H1 (cell line): ENCODE measurements around the gene TAF12. TPM values are rescaled to one million over a fixed set of nuclear protein-coding genes. Genes with fewer than 3 reads are reported as not detected.

Source experiments
- CTCF ChIA-PET: fragments of 300-600 bp; sonication (Branson Sonifier 250); formaldehyde crosslinking; loops from one replicate; lab custom pipeline; 2021; ENCODE audit not compliant: partially characterized antibody; lab: Charles Lee
- POLR2A ChIA-PET: fragments of 300-600 bp; sonication (Branson Sonifier 250); formaldehyde crosslinking; loops from one replicate; lab custom pipeline; 2021; ENCODE audit warnings: inconsistent platforms; ENCODE audit not compliant: partially characterized antibody; lab: Charles Lee
- DNase-seq, 2 experiments: peaks; one replicate each; pipeline versions ENCODE4 v3.0.0 to v3.0.0-alpha.2; 2010 to 2022; ENCODE audit warnings: low spot score in 2 of 2, low read depth in 1 of 2, mixed read lengths in 1 of 2
- FAIRE-seq: peaks from 2 replicates; lab custom pipeline; 2011; peaks lifted over from hg19 to GRCh38; lab: Jason Lieb, UNC
- H2AFZ ChIP-seq: 2 replicates; pipeline ENCODE4 v1.8.1; 2012; ENCODE audit warnings: low read length, inconsistent platforms
- H2AK5ac ChIP-seq: 2 replicates; pipeline ENCODE4 v1.6.1; 2013; ENCODE audit warnings: low read depth, low read length
- H2BK120ac ChIP-seq: replicated peaks from 2 replicates; pipeline ENCODE3; 2013; ENCODE audit warnings: low read depth, low read length, inconsistent platforms
- H2BK12ac ChIP-seq: 2 replicates; pipeline ENCODE4 v1.6.1; 2013; ENCODE audit warnings: low read depth, low read length
- H2BK15ac ChIP-seq: 2 replicates; pipeline ENCODE4 v1.6.1; 2013; ENCODE audit warnings: low read length
- H2BK20ac ChIP-seq: 2 replicates; pipeline ENCODE4 v1.6.1; 2013; ENCODE audit warnings: low read length
- H2BK5ac ChIP-seq: 2 replicates; pipeline ENCODE4 v1.6.1; 2013; ENCODE audit warnings: low read depth, low read length
- H3K14ac ChIP-seq: 2 replicates; pipeline ENCODE4 v1.6.1; 2013; ENCODE audit warnings: inconsistent platforms; ENCODE audit not compliant: insufficient read length
- H3K18ac ChIP-seq: 2 replicates; pipeline ENCODE4 v1.6.1; 2013; ENCODE audit warnings: low read length; ENCODE audit errors: extremely low read depth
- H3K23ac ChIP-seq: 2 replicates; pipeline ENCODE4 v1.6.1; 2013; ENCODE audit warnings: inconsistent platforms; ENCODE audit not compliant: insufficient read length
- H3K23me2 ChIP-seq: 2 replicates; pipeline ENCODE4 v1.6.1; 2013; ENCODE audit warnings: low read depth, low read length
- H3K27ac ChIP-seq: 2 replicates; pipeline ENCODE4 v1.6.1; 2011; ENCODE audit warnings: low read depth, low read length, inconsistent platforms
- H3K27me3 ChIP-seq, 4 experiments: replicated peaks in 1 of 4; 1 replicate in 1 of 4; 2 replicates in 3 of 4; pipeline versions ENCODE4 v1.6.1 to v1.8.1; 2011 to 2013; ENCODE audit warnings: low read length in 3 of 4, mild to moderate bottlenecking in 3 of 4, inconsistent platforms in 2 of 4, mixed read lengths in 2 of 4, moderate library complexity in 1 of 4; ENCODE audit not compliant: control insufficient read depth in 3 of 4, insufficient read depth in 3 of 4; ENCODE audit errors: extremely low read depth in 1 of 4
- H3K36me3 ChIP-seq, 4 experiments: 2 replicates each; pipeline versions ENCODE4 v1.6.1 to v1.8.1; 2011 to 2013; ENCODE audit warnings: mild to moderate bottlenecking in 4 of 4, low read length in 3 of 4, moderate library complexity in 2 of 4, control low read depth in 1 of 4, inconsistent platforms in 1 of 4; ENCODE audit not compliant: insufficient read depth in 4 of 4, control insufficient read depth in 2 of 4
- H3K4ac ChIP-seq: replicated peaks from 2 replicates; pipeline ENCODE3; 2013; ENCODE audit warnings: low read length, low read depth, mixed read lengths, inconsistent platforms; ENCODE audit not compliant: insufficient read length
- H3K4me1 ChIP-seq, 4 experiments: replicated peaks in 1 of 4; 1 replicate in 1 of 4; 2 replicates in 3 of 4; pipeline versions ENCODE4 v1.6.1 to v1.8.1; 2011 to 2013; ENCODE audit warnings: low read length in 3 of 4, inconsistent platforms in 2 of 4, mixed read lengths in 1 of 4; ENCODE audit not compliant: insufficient read depth in 4 of 4, control insufficient read depth in 3 of 4
- H3K4me2 ChIP-seq, 2 experiments: 2 replicates each; pipeline versions ENCODE4 v1.6.1 to v1.8.1; 2011 to 2013; ENCODE audit warnings: low read depth in 2 of 2, low read length in 2 of 2, control low read depth in 1 of 2, inconsistent platforms in 1 of 2, mild to moderate bottlenecking in 1 of 2; ENCODE audit not compliant: insufficient read depth in 1 of 2
- H3K4me3 ChIP-seq, 4 experiments: fragments of 200-600, 300-600 bp in 1 of 4; sonication (generic), shearing (Covaris generic), sonication (Bioruptor Twin) in 1 of 4; 2 replicates each; pipeline versions ENCODE4 v1.5.1 to v1.8.1; 2011 to 2016; ENCODE audit warnings: low read length in 4 of 4, low read depth in 3 of 4, control low read depth in 2 of 4, inconsistent platforms in 2 of 4, mild to moderate bottlenecking in 2 of 4, mixed read lengths in 1 of 4, moderate library complexity in 1 of 4; ENCODE audit not compliant: insufficient read depth in 2 of 4; ENCODE audit errors: extremely low read depth in 1 of 4
- H3K56ac ChIP-seq: replicated peaks from 2 replicates; pipeline ENCODE3; 2013; ENCODE audit warnings: low read depth, mild to moderate bottlenecking, mixed read lengths, low read length, inconsistent platforms; ENCODE audit not compliant: insufficient read length
- H3K79me1 ChIP-seq: 2 replicates; pipeline ENCODE4 v1.6.1; 2013; ENCODE audit warnings: low read depth, low read length, control low read depth
- H3K79me2 ChIP-seq, 2 experiments: 2 replicates each; pipeline versions ENCODE4 v1.6.1 to v1.8.1; 2012 to 2013; ENCODE audit warnings: low read length in 2 of 2, mild to moderate bottlenecking in 2 of 2, inconsistent platforms in 1 of 2; ENCODE audit not compliant: insufficient read depth in 2 of 2, control insufficient read depth in 1 of 2
- H3K9ac ChIP-seq, 4 experiments: replicated peaks in 1 of 4; 1 replicate in 1 of 4; 2 replicates in 3 of 4; pipeline versions ENCODE4 v1.6.1 to v1.8.1; 2011 to 2013; ENCODE audit warnings: low read depth in 3 of 4, low read length in 3 of 4, control low read depth in 2 of 4, mild to moderate bottlenecking in 2 of 4, moderate library complexity in 2 of 4, inconsistent platforms in 1 of 4; ENCODE audit errors: extremely low read depth in 1 of 4
- H3K9me3 ChIP-seq, 2 experiments: 2 replicates each; pipeline versions ENCODE4 v1.6.1 to v1.8.1; 2012 to 2013; ENCODE audit warnings: mild to moderate bottlenecking in 2 of 2, moderate library complexity in 2 of 2, control low read depth in 1 of 2, inconsistent platforms in 1 of 2, low read depth in 1 of 2, low read length in 1 of 2, mixed read lengths in 1 of 2; ENCODE audit not compliant: insufficient read depth in 2 of 2
- H4K20me1 ChIP-seq, 2 experiments: replicated peaks in 1 of 2; 2 replicates each; pipeline versions ENCODE3 to v1.8.1; 2011 to 2013; ENCODE audit warnings: inconsistent platforms in 2 of 2, low read length in 2 of 2, mild to moderate bottlenecking in 1 of 2; ENCODE audit not compliant: insufficient read depth in 2 of 2, control insufficient read depth in 1 of 2
- H4K5ac ChIP-seq: 2 replicates; pipeline ENCODE4 v1.6.1; 2013; ENCODE audit warnings: low read length, low read depth, mixed read lengths, inconsistent platforms; ENCODE audit not compliant: insufficient read length
- H4K8ac ChIP-seq: 2 replicates; pipeline ENCODE4 v1.8.0; 2013; ENCODE audit warnings: mild to moderate bottlenecking, moderate library complexity, low read length, inconsistent platforms; ENCODE audit not compliant: insufficient read depth; ENCODE audit errors: extremely low read depth
- H4K91ac ChIP-seq: replicated peaks from 2 replicates; pipeline ENCODE3; 2013; ENCODE audit warnings: low read length, mixed read lengths, inconsistent platforms; ENCODE audit not compliant: insufficient read length
- SIN3A ChIP-seq, 2 experiments: IDR thresholded peaks in 1 of 2; conservative IDR thresholded peaks in 1 of 2; 2 replicates each; pipeline ENCODE4 v1.6.1; 2011 to 2012; ENCODE audit warnings: low read length in 2 of 2, improper control_type of control experiment in 1 of 2, low read depth in 1 of 2, mild to moderate bottlenecking in 1 of 2
- WGBS, 2 experiments: shearing (Covaris generic) in 1 of 2; methylation state at CpG; one replicate each; pipeline versions ENCODE4 v1.1.6 to v1.1.7; 2013 to 2015; ENCODE audit warnings: low lambda C conversion rate in 2 of 2, mixed read lengths in 2 of 2, inconsistent platforms in 1 of 2, low coverage in 1 of 2, missing lambda C conversion rate in 1 of 2; ENCODE audit not compliant: insufficient replicate concordance in 2 of 2, insufficient coverage in 1 of 2, insufficient read length in 1 of 2; ENCODE audit errors: extremely low coverage in 1 of 2, missing lambda C conversion rate in 1 of 2; 5-methylcytosine and 5-hydroxymethylcytosine counted together
- polyA plus RNA-seq, 7 experiments: library from polyadenylated mRNA; depleted of rRNA in 3 of 7; stranded (reverse) in 5 of 7; unstranded in 2 of 7; fragments of >200 nt in 5 of 7; fragments of 200-250 nt in 2 of 7; gene quantifications; 1 replicate in 5 of 7; 2 replicates in 1 of 7; 4 replicates in 1 of 7; pipeline versions ENCODE4 v1.2.1 to v1.2.3, GENCODE V29; 2011 to 2013; ENCODE audit warnings: missing spikeins in 2 of 7, mixed read lengths in 2 of 7
- total RNA-seq: library from RNA; stranded (reverse); fragmentation: NEBNext Ultra II Directional; extraction: Animal tissue kit (Norgen Biotek cat#: 25700); gene quantifications from 2 replicates; pipeline ENCODE4 v1.2.1, GENCODE V29; 2021

Gene TAF12
- total and polyA plus RNA-seq, 2 of the 8 experiments (the other 6 are each of a cell fraction or from before 2014, with no cell fraction given) = 25.1 to 27.2 TPM

DNA sequence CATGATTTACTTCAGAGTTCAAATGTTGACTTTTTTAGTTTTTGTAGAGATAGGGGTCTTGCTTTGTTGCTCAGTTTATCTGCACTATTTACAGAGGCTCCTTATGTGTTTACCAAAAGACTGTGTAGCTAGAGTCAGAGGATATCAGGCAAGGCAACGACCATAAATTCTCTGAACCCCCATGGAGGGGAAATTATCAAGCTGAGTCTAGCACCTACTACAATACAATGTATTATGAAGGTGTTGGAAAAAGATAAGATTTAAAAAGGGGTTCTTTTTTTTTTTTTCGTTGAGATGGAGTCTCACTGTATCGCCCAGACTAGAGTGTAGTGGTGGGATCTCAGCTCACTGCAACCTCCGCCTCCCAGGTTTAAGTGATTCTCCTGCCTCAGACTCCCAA lies 42.1 kb upstream of the TAF12 start:
- no peak overlapping the region for H3K4me3 ChIP-seq
- H3K36me3 ChIP-seq = peaks cover 2 to 5% (median 3%) of the 10 kb centered on the region in 4 experiments; a peak in 5 of 8 replicates
- ChIA-PET CTCF (no interaction called here), POLR2A (interaction anchor here (0.6 to 4.6 kb wide), 7 partner anchors 16 to 264 kb away, joined by 3 to 14 read pairs (median 4); partner anchors contain the start of genes GMEB1 and RNU11)
- no peak overlapping the region for H3K23ac ChIP-seq
- no peaks in the 10 kb centered on the region for H3K4me1 ChIP-seq
- H3K27ac ChIP-seq = no peak overlapping the region
- no peak overlapping the region for H2AFZ ChIP-seq
- DNase-seq (no peak), FAIRE-seq (no peak)
- H2BK12ac ChIP-seq = no peak overlapping the region
- no peak overlapping the region for H4K5ac ChIP-seq
- H3K9me3 ChIP-seq = no peaks in the 10 kb centered on the region
- no peaks in the 10 kb centered on the region for H3K27me3 ChIP-seq
- WGBS, 2 experiments = 92% methylated on average over 4 of the region's 4 CpGs; no CpG with 5 or more reads in 1 of the 2 experiments
- H3K79me2 ChIP-seq = no peaks in the 10 kb centered on the region
- H4K91ac ChIP-seq = no peak overlapping the region
- no peak overlapping the region for H3K4ac ChIP-seq
- H3K23me2 ChIP-seq = no peaks in the 10 kb centered on the region
- H3K9ac ChIP-seq = no peak overlapping the region
- H3K18ac ChIP-seq = no peak overlapping the region
- no peak overlapping the region for H3K14ac ChIP-seq
- H2BK15ac ChIP-seq = no peak overlapping the region
- H2BK20ac ChIP-seq = no peak overlapping the region
- H2BK5ac ChIP-seq = no peak overlapping the region
- H3K56ac ChIP-seq = no peak overlapping the region
- no peak overlapping the region for H3K4me2 ChIP-seq
- H2BK120ac ChIP-seq = no peak overlapping the region
- H3K79me1 ChIP-seq = no peaks in the 10 kb centered on the region
- H2AK5ac ChIP-seq = no peak overlapping the region
- H4K20me1 ChIP-seq = peaks cover 0 to 3% of the 10 kb centered on the region in 2 experiments
- H4K8ac ChIP-seq = no peak overlapping the region
- no peak for TF ChIP-seq SIN3A (conservative IDR thresholded peaks at IDR 0.05 in 1 of 2, IDR thresholded peaks at IDR 0.05 in 1 of 2; ENCODE audit: low read depth in 1 of 2, low read length in 2 of 2)
